Fibroblast of lung (primary cell): Measurements from ENCODE around the gene GNL1. TPM values are rescaled to one million over a fixed set of nuclear protein-coding genes. Genes with fewer than 3 reads are reported as not detected.

Source experiments
- DNase-seq, 2 donors: peaks; one replicate each; pipeline versions ENCODE4 v3.0.0 to v3.0.0-alpha.2; 2010; ENCODE audit warnings: low read depth in 2 of 2
- H2AFZ ChIP-seq: 2 replicates; pipeline ENCODE4 v1.5.1; 2012; ENCODE audit warnings: low read length, control low read depth, inconsistent platforms
- H3K27ac ChIP-seq: 2 replicates; pipeline ENCODE4 v1.5.1; 2011; ENCODE audit warnings: low read length, control low read depth; ENCODE audit not compliant: insufficient read depth
- H3K27me3 ChIP-seq: 2 replicates; pipeline ENCODE4 v1.5.1; 2011; ENCODE audit warnings: mild to moderate bottlenecking, low read length; ENCODE audit not compliant: control insufficient read depth, insufficient read depth
- H3K36me3 ChIP-seq: 2 replicates; pipeline ENCODE4 v1.5.1; 2011; ENCODE audit warnings: low read length; ENCODE audit not compliant: control insufficient read depth, insufficient read depth
- H3K4me1 ChIP-seq: 2 replicates; pipeline ENCODE4 v1.5.1; 2011; ENCODE audit warnings: low read length; ENCODE audit not compliant: control insufficient read depth, insufficient read depth; ENCODE audit errors: extremely low read depth
- H3K4me2 ChIP-seq: 2 replicates; pipeline ENCODE4 v1.5.1; 2011; ENCODE audit warnings: low read length, control low read depth; ENCODE audit not compliant: insufficient read depth; ENCODE audit errors: extremely low read depth
- H3K4me3 ChIP-seq, 4 experiments: fragments of 200-600 bp in 1 of 4; sonication (generic) in 1 of 4; replicated peaks in 1 of 4; 2 replicates each; pipeline ENCODE4 v1.5.1; 2011 to 2016; ENCODE audit warnings: low read length in 4 of 4, low read depth in 3 of 4, mild to moderate bottlenecking in 3 of 4, control low read depth in 2 of 4, inconsistent platforms in 1 of 4, mixed read lengths in 1 of 4; ENCODE audit not compliant: insufficient read depth in 1 of 4; ENCODE audit errors: control extremely low read depth in 1 of 4
- H3K79me2 ChIP-seq: 2 replicates; pipeline ENCODE4 v1.5.1; 2012; ENCODE audit warnings: mild to moderate bottlenecking, low read length, inconsistent platforms; ENCODE audit not compliant: control insufficient read depth, insufficient read depth
- H3K9ac ChIP-seq: 2 replicates; pipeline ENCODE4 v1.5.1; 2011; ENCODE audit warnings: mild to moderate bottlenecking, low read length, control low read depth; ENCODE audit not compliant: insufficient read depth
- H3K9me3 ChIP-seq: 2 replicates; pipeline ENCODE4 v1.5.1; 2012; ENCODE audit warnings: low read depth, low read length; ENCODE audit not compliant: control insufficient read depth, insufficient read depth
- H4K20me1 ChIP-seq: 2 replicates; pipeline ENCODE4 v1.5.1; 2011; ENCODE audit warnings: low read length; ENCODE audit not compliant: control insufficient read depth, insufficient read depth; ENCODE audit errors: extremely low read depth
- EZH2 ChIP-seq: IDR thresholded peaks from 2 replicates; pipeline ENCODE4 v1.5.1; 2012; ENCODE audit warnings: low read length, control low read depth, mild to moderate bottlenecking; ENCODE audit errors: missing control alignments
- polyA plus RNA-seq, 2 donors: library from polyadenylated mRNA; depleted of rRNA in 1 of 2; stranded (reverse) in 1 of 2; unstranded in 1 of 2; fragments of >200 nt; gene quantifications; 2 replicates each; pipeline ENCODE4 v1.2.1, GENCODE V29; 2011 to 2012; ENCODE audit warnings: missing spikeins in 1 of 2
- total RNA-seq: library from RNA; depleted of rRNA; stranded (reverse); fragments of >200 nt; gene quantifications from 2 replicates; pipeline ENCODE4 v1.2.1, GENCODE V29; 2014
- TF ChIP-seq, protein P1 (sequence below), 2 donors: IDR thresholded peaks in 1 of 2; conservative IDR thresholded peaks in 1 of 2; 1 replicate in 1 of 2; 2 replicates in 1 of 2; pipeline ENCODE4 v1.5.1; 2011 to 2012; ENCODE audit warnings: low read length in 2 of 2, control low read depth in 1 of 2, inconsistent platforms in 1 of 2, low read depth in 1 of 2, mild to moderate bottlenecking in 1 of 2

Gene GNL1
- total and polyA plus RNA-seq, 2 donors (not counting 1 experiment from before 2014, with no cell fraction given) = 33.4 to 67.0 TPM

DNA sequence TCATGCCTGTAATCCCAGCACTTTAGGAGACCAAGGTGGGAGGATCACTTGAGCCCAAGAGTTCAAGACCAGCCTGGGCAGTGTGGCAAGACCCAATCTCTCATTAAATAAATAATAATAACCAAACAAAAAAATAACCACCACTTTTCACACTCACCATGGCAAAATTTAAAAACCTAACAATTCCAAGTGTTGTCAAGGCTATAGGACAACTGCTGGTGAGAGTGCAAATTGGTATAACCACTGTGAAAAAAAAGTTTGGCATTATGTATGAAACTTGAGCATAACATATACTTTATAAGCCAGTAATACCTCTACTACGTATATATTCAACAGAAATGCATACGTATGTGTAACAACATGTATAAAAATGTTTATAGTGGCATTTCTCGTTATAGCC, 4.6 kb upstream of the GNL1 start:
- H4K20me1 ChIP-seq = no peaks in the 10 kb centered on the region
- H3K27ac ChIP-seq = no peak overlapping the region
- H2AFZ ChIP-seq = no peak overlapping the region
- no peak for DNase-seq
- no peaks in the 10 kb centered on the region for H3K9me3 ChIP-seq
- H3K9ac ChIP-seq = no peak overlapping the region
- H3K36me3 ChIP-seq = peaks cover 9% of the 10 kb centered on the region
- peaks cover 16% of the 10 kb centered on the region for H3K79me2 ChIP-seq
- H3K4me3 ChIP-seq = no peak overlapping the region
- H3K27me3 ChIP-seq = no peaks in the 10 kb centered on the region
- no peaks in the 10 kb centered on the region for H3K4me1 ChIP-seq
- TF ChIP-seq, protein P1, sequence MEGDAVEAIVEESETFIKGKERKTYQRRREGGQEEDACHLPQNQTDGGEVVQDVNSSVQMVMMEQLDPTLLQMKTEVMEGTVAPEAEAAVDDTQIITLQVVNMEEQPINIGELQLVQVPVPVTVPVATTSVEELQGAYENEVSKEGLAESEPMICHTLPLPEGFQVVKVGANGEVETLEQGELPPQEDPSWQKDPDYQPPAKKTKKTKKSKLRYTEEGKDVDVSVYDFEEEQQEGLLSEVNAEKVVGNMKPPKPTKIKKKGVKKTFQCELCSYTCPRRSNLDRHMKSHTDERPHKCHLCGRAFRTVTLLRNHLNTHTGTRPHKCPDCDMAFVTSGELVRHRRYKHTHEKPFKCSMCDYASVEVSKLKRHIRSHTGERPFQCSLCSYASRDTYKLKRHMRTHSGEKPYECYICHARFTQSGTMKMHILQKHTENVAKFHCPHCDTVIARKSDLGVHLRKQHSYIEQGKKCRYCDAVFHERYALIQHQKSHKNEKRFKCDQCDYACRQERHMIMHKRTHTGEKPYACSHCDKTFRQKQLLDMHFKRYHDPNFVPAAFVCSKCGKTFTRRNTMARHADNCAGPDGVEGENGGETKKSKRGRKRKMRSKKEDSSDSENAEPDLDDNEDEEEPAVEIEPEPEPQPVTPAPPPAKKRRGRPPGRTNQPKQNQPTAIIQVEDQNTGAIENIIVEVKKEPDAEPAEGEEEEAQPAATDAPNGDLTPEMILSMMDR (conservative IDR thresholded peaks at IDR 0.05 in 1 of 2, IDR thresholded peaks at IDR 0.05 in 1 of 2; ENCODE audit: low read depth in 1 of 2, low read length in 2 of 2) = no peak
- no peak for TF ChIP-seq EZH2
- H3K4me2 ChIP-seq = no peak overlapping the region

DNA sequence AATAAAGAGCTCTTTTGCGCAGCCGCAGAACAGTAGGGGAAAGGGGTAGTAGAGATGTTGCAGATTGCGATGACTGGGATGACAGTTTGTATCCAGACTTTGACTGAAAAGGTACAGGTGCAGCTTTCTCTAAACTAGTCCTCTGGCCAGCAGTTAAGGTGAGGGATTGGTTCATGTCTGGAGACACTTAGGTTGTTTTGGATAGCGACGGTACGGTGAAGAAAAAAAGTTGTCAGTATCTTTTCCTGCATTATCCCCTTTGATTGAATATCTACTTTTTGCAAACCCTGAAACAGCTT, 1.3 kb upstream of the GNL1 start:
- Histone ChIP-seq H3K36me3 (peaks cover 15% of the 10 kb centered on the region), H4K20me1 (no peaks in the 10 kb centered on the region), H2AFZ (no peak overlapping the region), H3K4me2 (peak overlapping the region; percentile 93), H3K9ac (peak overlapping the region; percentile 98), H3K9me3 (no peaks in the 10 kb centered on the region), H3K27me3 (no peaks in the 10 kb centered on the region), H3K27ac (peak overlapping the region; percentile 99), H3K79me2 (peaks cover 16% of the 10 kb centered on the region), H3K4me3 (peak overlapping the region; percentile 89 to 100 (median 93)), H3K4me1 (no peaks in the 10 kb centered on the region)
- DNase-seq = no peak
- TF ChIP-seq, protein P1 (conservative IDR thresholded peaks at IDR 0.05 in 1 of 2, IDR thresholded peaks at IDR 0.05 in 1 of 2; ENCODE audit: low read depth in 1 of 2, low read length in 2 of 2) = no peak
- no peak for TF ChIP-seq EZH2

DNA sequence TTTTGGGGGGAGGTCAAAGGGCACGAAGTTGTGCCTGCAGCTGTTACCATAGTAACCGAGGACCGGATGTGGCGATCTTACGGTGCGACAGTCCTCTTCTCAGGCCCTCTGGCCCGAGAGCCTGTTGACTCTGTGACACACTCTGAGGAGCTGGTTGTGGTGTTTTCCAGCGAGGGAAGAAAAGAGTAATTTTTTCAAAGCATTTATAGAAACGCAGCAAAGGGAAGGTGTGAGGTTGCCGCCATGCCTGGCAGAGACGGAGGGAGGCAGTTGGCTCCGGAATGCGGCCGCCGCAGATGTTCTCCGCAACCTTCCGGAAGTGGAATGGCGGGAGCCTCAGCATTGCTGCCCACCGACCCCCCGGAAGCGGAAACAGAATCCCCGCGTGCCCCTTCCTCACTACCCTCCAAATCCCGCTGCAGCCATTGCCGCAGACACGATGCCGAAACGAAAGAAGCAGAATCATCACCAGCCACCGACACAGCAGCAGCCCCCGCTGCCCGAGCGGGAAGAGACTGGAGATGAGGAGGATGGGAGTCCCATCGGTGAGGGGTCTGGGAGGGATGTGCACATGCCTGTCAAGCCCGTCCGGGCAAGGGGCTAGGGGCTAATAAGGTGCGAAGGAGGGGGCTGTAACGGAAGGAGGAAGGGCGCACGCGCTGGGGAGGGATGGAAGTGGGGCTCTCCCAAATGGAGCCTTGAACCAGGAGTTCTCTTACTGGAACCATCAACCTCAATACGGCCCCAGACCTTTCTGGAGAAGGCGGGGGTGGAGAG, 805 bp upstream of the GNL1 start, which contains the start of gene PRR3:
TSS of gene PRR3 (plus strand) at position 390 of the 777 bp plus-strand sequence. CDS start at position 440, 50 bp downstream.
- no peaks in the 10 kb centered on the region for H3K9me3 ChIP-seq
- H3K27me3 ChIP-seq = no peaks in the 10 kb centered on the region
- H3K4me1 ChIP-seq = no peaks in the 10 kb centered on the region
- H3K36me3 ChIP-seq = peaks cover 15% of the 10 kb centered on the region
- peak within 1 kb of the TSS; percentile 99 for H3K27ac ChIP-seq
- H3K4me2 ChIP-seq = peak within 1 kb of the TSS; percentile 93
- peak; percentile 84 to 94 for DNase-seq
- no peaks in the 10 kb centered on the region for H4K20me1 ChIP-seq
- peak within 1 kb of the TSS; percentile 89 to 100 (median 93) for H3K4me3 ChIP-seq
- H2AFZ ChIP-seq = peak within 1 kb of the TSS; percentile 74
- peaks cover 16% of the 10 kb centered on the region for H3K79me2 ChIP-seq
- no peak for TF ChIP-seq EZH2
- peak within 1 kb of the TSS; percentile 98 for H3K9ac ChIP-seq
